LNCaP clone FGC (cell line): Measurements from ENCODE around the gene KIAA0232.

Experiments used
- DNase-seq: peaks from one replicate; pipeline ENCODE4 v3.0.0-alpha.2; 2011; ENCODE audit warnings: low read depth
- H3K4me3 ChIP-seq: 2 replicates; pipeline ENCODE4 v1.5.1; 2011; ENCODE audit warnings: mild to moderate bottlenecking, low read depth, low read length, control low read depth
- TF ChIP-seq, protein P1 (sequence below): IDR thresholded peaks from 2 replicates; pipeline ENCODE4 v1.5.1; 2012; ENCODE audit warnings: mild to moderate bottlenecking; ENCODE audit not compliant: control insufficient read depth, insufficient read depth; ENCODE audit errors: extremely low read depth

The KIAA0232 gene

DNA sequence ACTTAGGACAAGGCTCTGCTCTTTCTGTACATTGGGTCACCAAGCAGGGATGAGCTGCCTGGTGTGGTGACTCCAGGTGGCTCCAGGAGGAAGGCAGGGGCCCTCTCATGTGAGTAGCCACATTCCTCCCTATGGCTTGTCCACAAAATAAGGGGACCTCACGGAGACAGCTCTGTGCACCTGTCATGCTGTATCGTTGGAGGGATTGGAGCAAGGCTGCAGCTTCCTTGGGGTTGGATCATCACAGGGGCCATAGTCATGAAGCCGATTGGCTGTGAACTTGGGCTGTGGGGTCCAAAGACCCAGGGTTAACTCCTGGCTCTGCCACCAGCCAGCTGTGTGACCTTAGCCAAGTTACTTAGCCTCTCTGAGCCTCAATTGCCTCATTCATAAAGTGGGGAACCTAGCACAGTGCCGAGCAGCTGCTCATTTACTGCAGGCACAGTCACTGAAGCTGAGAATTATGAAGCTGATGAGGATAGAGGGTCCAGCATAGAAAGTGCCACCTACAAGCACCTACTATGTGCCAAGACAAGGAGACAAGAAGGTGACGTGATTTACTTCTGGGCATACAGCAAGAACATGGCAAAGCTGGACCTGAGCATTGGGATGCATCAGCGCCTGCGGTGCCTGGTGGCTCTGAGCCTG lies 11.8 kb upstream of the KIAA0232 start:
- no peak for DNase-seq
- TF ChIP-seq, protein P1, sequence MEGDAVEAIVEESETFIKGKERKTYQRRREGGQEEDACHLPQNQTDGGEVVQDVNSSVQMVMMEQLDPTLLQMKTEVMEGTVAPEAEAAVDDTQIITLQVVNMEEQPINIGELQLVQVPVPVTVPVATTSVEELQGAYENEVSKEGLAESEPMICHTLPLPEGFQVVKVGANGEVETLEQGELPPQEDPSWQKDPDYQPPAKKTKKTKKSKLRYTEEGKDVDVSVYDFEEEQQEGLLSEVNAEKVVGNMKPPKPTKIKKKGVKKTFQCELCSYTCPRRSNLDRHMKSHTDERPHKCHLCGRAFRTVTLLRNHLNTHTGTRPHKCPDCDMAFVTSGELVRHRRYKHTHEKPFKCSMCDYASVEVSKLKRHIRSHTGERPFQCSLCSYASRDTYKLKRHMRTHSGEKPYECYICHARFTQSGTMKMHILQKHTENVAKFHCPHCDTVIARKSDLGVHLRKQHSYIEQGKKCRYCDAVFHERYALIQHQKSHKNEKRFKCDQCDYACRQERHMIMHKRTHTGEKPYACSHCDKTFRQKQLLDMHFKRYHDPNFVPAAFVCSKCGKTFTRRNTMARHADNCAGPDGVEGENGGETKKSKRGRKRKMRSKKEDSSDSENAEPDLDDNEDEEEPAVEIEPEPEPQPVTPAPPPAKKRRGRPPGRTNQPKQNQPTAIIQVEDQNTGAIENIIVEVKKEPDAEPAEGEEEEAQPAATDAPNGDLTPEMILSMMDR, result no peak
- no peak overlapping the region for H3K4me3 ChIP-seq

GRCh38 chr4:6771229-6771671 lies 11.3 kb upstream of the KIAA0232 start:
- TF ChIP-seq, protein P1, result no peak
- H3K4me3 ChIP-seq, result no peak overlapping the region
- DNase-seq, result no peak

GRCh38 chr4:6772223-6772928 lies 10.2 kb upstream of the KIAA0232 start:
- TF ChIP-seq, protein P1, result no peak
- no peak overlapping the region for H3K4me3 ChIP-seq
- DNase-seq, result no peak

- no peak for DNase-seq
- H3K4me3 ChIP-seq, result no peak overlapping the region
- TF ChIP-seq, protein P1, result no peak
Measured at GRCh38 chr4:6773106-6773505, 9.4 kb upstream of the KIAA0232 start.

GRCh38 chr4:6773616-6774540 lies 8.6 kb upstream of the KIAA0232 start:
- TF ChIP-seq, protein P1, result no peak
- H3K4me3 ChIP-seq, result no peak overlapping the region
- DNase-seq, result no peak

GRCh38 chr4:6775746-6776145 lies 6.8 kb upstream of the KIAA0232 start:
- TF ChIP-seq, protein P1, result no peak
- no peak for DNase-seq
- H3K4me3 ChIP-seq, result no peak overlapping the region
